K562 treated with DMSO at 1 percent for 24 hours (cell line): Measurements from ENCODE around the gene SH3GL3. TPM values are rescaled to one million over a fixed set of nuclear protein-coding genes. Genes with fewer than 3 reads are reported as not detected.

Experiments used
- total RNA-seq: library from RNA; unstranded; fragments of 300-600 nt; gene quantifications from 2 replicates; pipeline ENCODE4 v1.2.3, GENCODE V29; 2022; ENCODE audit warnings: low read depth; ENCODE audit not compliant: insufficient read depth

The SH3GL3 gene, protein sequence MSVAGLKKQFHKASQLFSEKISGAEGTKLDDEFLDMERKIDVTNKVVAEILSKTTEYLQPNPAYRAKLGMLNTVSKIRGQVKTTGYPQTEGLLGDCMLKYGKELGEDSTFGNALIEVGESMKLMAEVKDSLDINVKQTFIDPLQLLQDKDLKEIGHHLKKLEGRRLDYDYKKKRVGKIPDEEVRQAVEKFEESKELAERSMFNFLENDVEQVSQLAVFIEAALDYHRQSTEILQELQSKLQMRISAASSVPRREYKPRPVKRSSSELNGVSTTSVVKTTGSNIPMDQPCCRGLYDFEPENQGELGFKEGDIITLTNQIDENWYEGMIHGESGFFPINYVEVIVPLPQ
- total RNA-seq = 4.3 and 5.3 TPM in 2 replicates

DNA sequence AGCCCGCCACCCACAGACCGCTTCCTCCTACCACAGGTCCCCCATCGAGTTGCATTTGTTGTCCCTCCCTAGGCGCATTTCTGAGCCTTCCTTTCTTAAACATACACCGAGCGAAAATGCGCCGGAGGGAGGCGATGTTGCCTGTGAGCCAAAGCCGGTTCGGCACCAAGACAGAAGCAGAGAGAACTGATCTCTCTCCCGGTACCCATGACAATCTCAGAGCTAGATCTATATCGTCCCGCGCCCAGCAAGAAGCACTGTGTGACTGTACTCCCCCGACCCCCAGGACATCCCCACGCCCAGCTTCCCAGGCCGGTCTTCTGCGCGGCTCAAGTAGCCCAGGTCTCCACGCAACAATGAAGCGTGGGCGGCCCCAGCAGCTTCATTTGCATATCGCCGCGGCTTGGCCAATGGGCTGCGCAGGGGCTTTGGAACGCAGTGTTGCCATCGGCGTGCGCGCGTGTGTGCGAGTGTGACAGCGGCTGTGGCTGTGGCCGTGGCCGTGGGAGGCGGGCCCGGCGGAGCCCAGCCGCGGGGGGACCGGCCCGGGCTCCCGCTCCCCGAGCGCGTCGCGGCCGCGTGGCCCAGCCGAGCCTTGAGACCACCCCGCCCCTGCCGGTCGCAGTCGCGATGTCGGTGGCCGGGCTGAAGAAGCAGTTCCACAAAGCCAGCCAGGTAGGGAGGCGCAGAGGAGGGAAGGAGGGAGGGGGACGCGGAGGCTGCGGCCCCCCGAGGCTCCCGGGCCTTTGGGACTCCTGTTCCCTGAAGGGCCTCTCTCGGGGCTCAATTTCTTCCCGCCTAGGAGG is at the start of gene SH3GL3:
Gene SH3GL3, plus strand, starts transcription at position 438 of the 806 bp plus-strand sequence. Its CDS starts 193 bp downstream, at position 631.

DNA sequence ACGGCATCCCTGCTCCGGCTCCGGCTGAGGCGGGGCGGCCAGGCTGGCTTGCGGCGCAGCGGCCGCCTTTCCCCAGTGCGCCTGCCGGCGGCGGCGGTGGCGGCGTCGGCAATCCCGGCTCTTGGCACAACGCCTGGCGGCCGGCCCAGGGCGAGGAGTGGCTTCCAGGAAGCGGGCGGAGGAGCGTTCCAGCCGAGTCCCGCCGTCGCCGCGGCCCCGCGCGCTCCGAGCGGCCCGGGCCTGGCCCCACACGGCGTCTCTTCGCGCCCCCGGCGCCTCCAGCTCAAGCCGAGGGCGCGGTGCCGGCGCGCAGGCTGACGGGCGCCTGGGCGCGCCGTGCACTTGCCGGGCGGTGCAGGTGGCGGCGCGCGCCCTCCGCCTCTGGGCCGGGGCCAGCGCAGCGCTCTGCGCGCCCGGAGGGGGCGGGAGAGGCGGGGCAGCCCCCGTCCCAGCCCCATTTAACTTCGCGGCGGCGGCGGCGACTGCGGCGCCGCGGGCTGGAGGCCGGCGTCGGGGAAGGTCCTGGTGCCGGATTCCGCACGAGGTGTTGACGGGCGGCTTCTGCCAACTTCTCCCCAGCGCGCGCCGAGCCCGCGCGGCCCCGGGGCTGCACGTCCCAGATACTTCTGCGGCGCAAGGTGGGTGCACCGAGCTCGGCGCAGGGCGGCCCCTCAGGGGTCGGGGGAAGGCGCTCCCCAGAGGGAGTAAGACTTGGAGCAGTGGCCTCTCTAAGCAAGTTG is 206.7 kb downstream of the SH3GL3 start, which contains the start of gene ADAMTSL3:
Gene ADAMTSL3, plus strand, starts transcription at position 485 of the 740 bp plus-strand sequence. CDS start 1,639 bp downstream, outside the sequence.

Other genes with a start within 250 kb of the SH3GL3 start
- 18.0 and 18.2 TPM in 2 replicates for gene HDGFL3, start 239.5 kb upstream of the SH3GL3 start, total RNA-seq
- not detected in 2 replicates for gene BNC1, start 162.7 kb upstream of the SH3GL3 start, total RNA-seq
- gene ADAMTSL3, start 206.8 kb downstream of the SH3GL3 start, total RNA-seq = not detected in 2 replicates